DMS153 treated with DMSO at 0.1 percent for 48 hours (cell line): ENCODE data around the gene IZUMO2.
A peak's percentile ranks its signal among the peaks of the same experiment; 100 is the strongest.

Experiments used
- DNase-seq: peaks from one replicate; lab custom pipeline; 2025; ENCODE audit not compliant: unreplicated experiment; lab: John Stamatoyannopoulos, UW

IZUMO2 gene

GRCh38 chr19:50162988-50163387 lies at the start of gene IZUMO2:
Gene IZUMO2, minus strand, starts transcription at chr19:50163281. Its CDS starts 87 bp downstream, at chr19:50163194.
- no peak for DNase-seq

GRCh38 chr19:50210425-50210824 lies 47.3 kb upstream of the IZUMO2 start:
- DNase-seq: no peak

- no peak for DNase-seq
Observed at GRCh38 chr19:50209131-50209530, 46.0 kb upstream of the IZUMO2 start.

GRCh38 chr19:50207730-50208129 lies 44.6 kb upstream of the IZUMO2 start:
- DNase-seq: no peak

GRCh38 chr19:50206191-50206590 lies 43.1 kb upstream of the IZUMO2 start:
- DNase-seq: no peak

GRCh38 chr19:50205681-50206138 lies 42.6 kb upstream of the IZUMO2 start:
- peak; percentile 59 for DNase-seq

- DNase-seq: peak; percentile 23
Observed at GRCh38 chr19:50204811-50205675, 42.0 kb upstream of the IZUMO2 start.

GRCh38 chr19:50204081-50204428 lies 41.0 kb upstream of the IZUMO2 start:
- DNase-seq: no peak

- DNase-seq: peak; percentile 93
Observed at GRCh38 chr19:50203281-50204080, 40.4 kb upstream of the IZUMO2 start, which contains the start of gene MYH14. Gene MYH14, plus strand, starts transcription at chr19:50203622. Its CDS starts 6,744 bp downstream, at chr19:50210366.

GRCh38 chr19:50202962-50203280 lies 39.8 kb upstream of the IZUMO2 start:
- no peak for DNase-seq

- DNase-seq: no peak
Observed at GRCh38 chr19:50202386-50202785, 39.3 kb upstream of the IZUMO2 start.

- no peak for DNase-seq
Observed at GRCh38 chr19:50199259-50199555, 36.1 kb upstream of the IZUMO2 start.

GRCh38 chr19:50198431-50199258 lies 35.6 kb upstream of the IZUMO2 start:
- DNase-seq: no peak

GRCh38 chr19:50197348-50197747 lies 34.3 kb upstream of the IZUMO2 start:
- DNase-seq: no peak

GRCh38 chr19:50196322-50196932 lies 33.3 kb upstream of the IZUMO2 start:
- no peak for DNase-seq

GRCh38 chr19:50195224-50195623 lies 32.1 kb upstream of the IZUMO2 start:
- DNase-seq: no peak

- no peak for DNase-seq
Observed at GRCh38 chr19:50192463-50193211, 29.6 kb upstream of the IZUMO2 start.

- peak; percentile 31 for DNase-seq
Observed at GRCh38 chr19:50191216-50191615, 28.1 kb upstream of the IZUMO2 start.

GRCh38 chr19:50190439-50190891 lies 27.4 kb upstream of the IZUMO2 start:
- no peak for DNase-seq

- no peak for DNase-seq
Observed at GRCh38 chr19:50189331-50189730, 26.2 kb upstream of the IZUMO2 start.
